Renal cortex interstitium (tissue), 11 donors: ENCODE results near the gene HS3ST6. TPM values are rescaled to one million over a fixed set of nuclear protein-coding genes. Genes with fewer than 3 reads are reported as not detected.
A peak's percentile ranks its signal among the peaks of the same experiment; 100 is the strongest.
"Not testable (repeated sequence)": the region's sequence is repeated elsewhere in the genome, so short reads cannot be mapped to it uniquely, and the experiment has no call there.

ENCODE experiments used
- DNase-seq, 11 donors: peaks; one replicate each; pipeline ENCODE4 v3.0.0-alpha.2; 2013; ENCODE audit warnings: low read depth in 9 of 11, low spot score in 4 of 11; ENCODE audit errors: extremely low read depth in 1 of 11
- polyA plus RNA-seq, 3 donors: library from polyadenylated mRNA; unstranded; fragments of 120-200 nt; gene quantifications; one replicate each; pipeline ENCODE4 v1.2.1, GENCODE V29; 2013; ENCODE audit not compliant: insufficient read length in 3 of 3

Gene HS3ST6
- polyA plus RNA-seq, 3 donors = 0.20 to 0.32 (median 0.27) TPM

GRCh38 chr16:1950047-1950446 lies 31.8 kb upstream of the HS3ST6 start:
- no peak for DNase-seq

GRCh38 chr16:1949507-1949906 lies 31.3 kb upstream of the HS3ST6 start:
- no peak for DNase-seq

- DNase-seq = no peak
These were observed 29.1 kb upstream of the HS3ST6 start for GRCh38 chr16:1947369-1947670.

GRCh38 chr16:1946495-1947368 lies 28.5 kb upstream of the HS3ST6 start:
- DNase-seq = no peak

GRCh38 chr16:1945559-1946391 lies 27.6 kb upstream of the HS3ST6 start:
- no peak for DNase-seq

GRCh38 chr16:1944612-1945199 lies 26.5 kb upstream of the HS3ST6 start:
- DNase-seq = no peak

- peak; percentile 94 to 99 (median 99) for DNase-seq
These were observed 24.9 kb upstream of the HS3ST6 start, which contains the start of gene MSRB1 for GRCh38 chr16:1942810-1943726. MSRB1 (minus strand) TSS chr16:1943199; CDS start chr16:1943156, 43 bp downstream.

- no peak for DNase-seq
These were observed 24.0 kb upstream of the HS3ST6 start for GRCh38 chr16:1942047-1942809.

GRCh38 chr16:1941162-1942046 lies 23.2 kb upstream of the HS3ST6 start:
- DNase-seq = no peak

- no peak for DNase-seq
These were observed 22.3 kb upstream of the HS3ST6 start for GRCh38 chr16:1940273-1941161.

GRCh38 chr16:1939833-1940232 lies 21.6 kb upstream of the HS3ST6 start:
- not testable (repeated sequence) for DNase-seq

- no peak for DNase-seq
These were observed 20.7 kb upstream of the HS3ST6 start for GRCh38 chr16:1938910-1939309.

- DNase-seq = no peak
These were observed 20.1 kb upstream of the HS3ST6 start for GRCh38 chr16:1938316-1938715.

GRCh38 chr16:1936945-1937479 lies 18.8 kb upstream of the HS3ST6 start:
- DNase-seq = no peak

- no peak for DNase-seq
These were observed 15.0 kb upstream of the HS3ST6 start for GRCh38 chr16:1933097-1933661.
